Rectal smooth muscle tissue (tissue), 1 donor: ENCODE data around the gene KAT5.
"Not testable (repeated sequence)": the region's sequence is repeated elsewhere in the genome, so short reads cannot be mapped to it uniquely, and the experiment has no call there.

ENCODE experiments used
- H3K27ac ChIP-seq: one replicate; pipeline ENCODE4 v1.7.0; 2013; ENCODE audit warnings: low read depth, low read length, inconsistent platforms
- H3K27me3 ChIP-seq: one replicate; pipeline ENCODE4 v1.7.0; 2013; ENCODE audit warnings: low read length; ENCODE audit not compliant: control insufficient read depth, insufficient read depth
- H3K36me3 ChIP-seq: one replicate; pipeline ENCODE4 v1.7.0; 2013; ENCODE audit warnings: low read length; ENCODE audit not compliant: control insufficient read depth, insufficient read depth
- H3K4me1 ChIP-seq: one replicate; pipeline ENCODE4 v1.7.0; 2013; ENCODE audit warnings: low read length; ENCODE audit not compliant: control insufficient read depth, insufficient read depth
- H3K4me3 ChIP-seq: one replicate; pipeline ENCODE4 v1.7.0; 2013; ENCODE audit warnings: low read length
- H3K9ac ChIP-seq: one replicate; pipeline ENCODE4 v1.7.0; 2013; ENCODE audit warnings: low read length

KAT5 gene

DNA sequence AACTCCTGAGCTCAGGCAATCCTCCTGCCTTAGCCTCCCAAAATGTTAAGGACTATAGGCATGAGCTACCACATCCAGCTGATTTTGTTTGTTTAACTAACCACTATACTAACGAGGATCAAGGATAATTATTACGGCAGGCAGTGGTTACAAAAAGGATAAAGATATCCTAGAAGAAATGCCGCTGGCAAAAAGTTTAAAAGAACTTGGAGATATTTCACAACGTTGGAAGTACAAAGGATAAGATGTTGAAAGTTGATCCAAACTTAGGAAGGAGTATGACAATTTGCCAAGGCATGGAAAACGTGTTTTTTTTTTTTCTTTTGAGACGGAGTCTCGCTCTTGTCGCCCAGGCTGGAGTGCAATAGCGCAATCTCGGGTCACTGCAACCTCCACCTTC is 55.4 kb downstream of the KAT5 start:
- H3K27me3 ChIP-seq: no peaks in the 10 kb centered on the region
- H3K9ac ChIP-seq: no peak overlapping the region
- no peaks in the 10 kb centered on the region for H3K4me1 ChIP-seq
- H3K36me3 ChIP-seq: no peaks in the 10 kb centered on the region
- H3K27ac ChIP-seq: no peak overlapping the region
- H3K4me3 ChIP-seq: no peak overlapping the region

DNA sequence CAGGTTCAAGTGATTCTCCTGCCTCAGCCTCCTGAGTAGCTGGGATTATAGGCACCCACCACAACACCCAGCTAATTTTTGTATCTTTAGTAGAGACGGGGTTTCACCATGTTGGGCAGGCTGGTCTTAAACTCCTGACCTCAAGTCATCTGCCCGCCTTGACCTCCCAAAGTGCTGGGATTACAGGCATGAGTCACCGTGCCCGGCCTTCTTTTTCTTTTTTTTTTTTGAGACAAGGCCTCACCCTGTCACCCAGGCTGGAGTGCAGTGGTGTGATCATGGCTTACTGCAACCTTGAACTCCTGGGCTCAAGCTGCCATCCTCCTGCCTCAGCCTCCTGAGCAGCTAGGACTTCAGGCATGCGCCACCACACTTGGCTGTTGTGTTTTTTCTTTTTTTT is 55.8 kb downstream of the KAT5 start:
- H3K27ac ChIP-seq, H3K4me3 ChIP-seq: not testable (repeated sequence)

More for the DNA sequence above, 55.8 kb downstream of the KAT5 start:
- H3K9ac ChIP-seq, H3K27me3 ChIP-seq, H3K36me3 ChIP-seq, H3K4me1 ChIP-seq: not testable (repeated sequence)
